Inflammatory macrophage (primary cell): ENCODE results near the gene SPA17.

ENCODE experiments used
- DNase-seq, 2 donors: peaks; one replicate each; pipeline ENCODE4 v3.0.0-alpha.2; 2020 to 2022
- total RNA-seq, 18 experiments: gene quantifications; one replicate each; lab custom pipeline; 2026; ENCODE audit warnings: mixed read lengths in 6 of 18, inconsistent platforms in 2 of 18; lab: John Stamatoyannopoulos, UW

SPA17 gene
- 2.3 to 7.5 (median 4.9) reads per million in 18 experiments for total RNA-seq

- DNase-seq: peak; percentile 91 to 93
Observed at GRCh38 chr11:124673333-124674167, at the start of gene SPA17, which contains the start of gene SIAE. TSS of gene SPA17 (plus strand) at chr11:124673904. CDS start at chr11:124675265, 1,361 bp downstream. TSS of gene SIAE (minus strand) at chr11:124673739. CDS start at chr11:124673708, 31 bp downstream.

- DNase-seq: peak in 1 of 2 donors; percentile 9
Observed at GRCh38 chr11:124625504-124626168, 48.1 kb upstream of the SPA17 start.

- DNase-seq: no peak
Observed at GRCh38 chr11:124627546-124627945, 46.2 kb upstream of the SPA17 start.

GRCh38 chr11:124629961-124630360, 43.7 kb upstream of the SPA17 start:
- no peak for DNase-seq

GRCh38 chr11:124633355-124633754, 40.3 kb upstream of the SPA17 start:
- no peak for DNase-seq

GRCh38 chr11:124635932-124636331, 37.8 kb upstream of the SPA17 start:
- DNase-seq: no peak

- DNase-seq: no peak
Observed at GRCh38 chr11:124638500-124638899, 35.2 kb upstream of the SPA17 start.

- DNase-seq: no peak
Observed at GRCh38 chr11:124639186-124639585, 34.5 kb upstream of the SPA17 start.

- no peak for DNase-seq
Observed at GRCh38 chr11:124640666-124641065, 33.0 kb upstream of the SPA17 start.

GRCh38 chr11:124642628-124643027, 31.1 kb upstream of the SPA17 start:
- no peak for DNase-seq

GRCh38 chr11:124643042-124643604, 30.6 kb upstream of the SPA17 start:
- DNase-seq: no peak

GRCh38 chr11:124643605-124644425, 29.9 kb upstream of the SPA17 start:
- DNase-seq: no peak

GRCh38 chr11:124644426-124645280, 29.1 kb upstream of the SPA17 start:
- peak; percentile 33 to 49 for DNase-seq

- DNase-seq: no peak
Observed at GRCh38 chr11:124646148-124646547, 27.6 kb upstream of the SPA17 start.

- DNase-seq: no peak
Observed at GRCh38 chr11:124648610-124649009, 25.1 kb upstream of the SPA17 start.

- no peak for DNase-seq
Observed at GRCh38 chr11:124656774-124657630, 16.7 kb upstream of the SPA17 start.

GRCh38 chr11:124657904-124658303, 15.8 kb upstream of the SPA17 start:
- DNase-seq: no peak

GRCh38 chr11:124658501-124658900, 15.2 kb upstream of the SPA17 start:
- no peak for DNase-seq

- DNase-seq: no peak
Observed at GRCh38 chr11:124658986-124659385, 14.7 kb upstream of the SPA17 start.

- no peak for DNase-seq
Observed at GRCh38 chr11:124661553-124661952, 12.2 kb upstream of the SPA17 start.

GRCh38 chr11:124662106-124662505, 11.6 kb upstream of the SPA17 start:
- no peak for DNase-seq
